ENCODE data around the gene PIGR.

Gene PIGR

DNA sequence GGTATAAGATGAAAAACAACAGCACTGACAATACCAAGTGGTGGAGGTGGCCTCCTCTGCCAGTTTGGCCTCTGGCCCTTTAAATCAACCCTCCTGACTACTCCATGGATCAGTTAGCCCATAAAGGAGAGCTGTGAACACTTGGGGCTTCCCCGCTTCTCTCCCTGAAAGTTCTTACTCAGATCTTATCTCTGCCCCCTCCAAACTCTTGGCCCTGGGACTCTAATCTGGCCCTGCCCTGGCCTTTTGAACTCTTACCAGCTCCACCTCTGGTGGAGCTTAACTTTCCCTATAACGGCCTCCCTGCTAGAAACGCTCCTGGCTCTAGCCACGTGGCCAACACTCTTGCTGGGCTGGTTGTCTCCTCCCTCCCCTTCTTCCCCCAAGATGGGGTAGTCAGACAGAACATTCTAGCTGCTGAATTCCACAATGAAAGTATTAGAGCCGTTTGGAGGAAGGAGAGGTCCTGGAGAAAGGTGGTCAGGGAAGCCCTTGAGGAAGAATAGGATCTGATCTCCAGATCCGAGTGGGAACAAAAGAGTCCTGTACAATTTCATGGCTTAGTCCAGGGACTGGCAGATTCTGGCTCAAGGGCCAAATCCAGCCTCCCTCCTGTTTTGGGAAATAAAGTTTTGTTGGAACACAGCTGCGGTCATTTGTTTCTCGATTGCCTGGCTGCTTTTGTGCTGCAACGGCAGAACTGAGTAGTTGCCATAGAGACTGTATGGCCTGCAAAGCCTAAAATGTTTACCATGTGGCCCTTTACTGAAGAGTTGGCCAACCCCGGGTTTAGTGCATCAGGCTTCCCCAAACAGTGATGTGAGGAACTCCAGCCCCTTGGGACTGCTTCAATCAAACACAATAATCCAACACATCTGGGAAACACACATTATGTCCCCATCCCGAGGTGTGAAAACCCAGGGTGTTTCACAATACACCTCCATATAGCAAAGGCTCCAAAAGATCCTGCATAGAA, 9.5 kb upstream of the PIGR start:
- TF ChIP-seq, protein P1, sequence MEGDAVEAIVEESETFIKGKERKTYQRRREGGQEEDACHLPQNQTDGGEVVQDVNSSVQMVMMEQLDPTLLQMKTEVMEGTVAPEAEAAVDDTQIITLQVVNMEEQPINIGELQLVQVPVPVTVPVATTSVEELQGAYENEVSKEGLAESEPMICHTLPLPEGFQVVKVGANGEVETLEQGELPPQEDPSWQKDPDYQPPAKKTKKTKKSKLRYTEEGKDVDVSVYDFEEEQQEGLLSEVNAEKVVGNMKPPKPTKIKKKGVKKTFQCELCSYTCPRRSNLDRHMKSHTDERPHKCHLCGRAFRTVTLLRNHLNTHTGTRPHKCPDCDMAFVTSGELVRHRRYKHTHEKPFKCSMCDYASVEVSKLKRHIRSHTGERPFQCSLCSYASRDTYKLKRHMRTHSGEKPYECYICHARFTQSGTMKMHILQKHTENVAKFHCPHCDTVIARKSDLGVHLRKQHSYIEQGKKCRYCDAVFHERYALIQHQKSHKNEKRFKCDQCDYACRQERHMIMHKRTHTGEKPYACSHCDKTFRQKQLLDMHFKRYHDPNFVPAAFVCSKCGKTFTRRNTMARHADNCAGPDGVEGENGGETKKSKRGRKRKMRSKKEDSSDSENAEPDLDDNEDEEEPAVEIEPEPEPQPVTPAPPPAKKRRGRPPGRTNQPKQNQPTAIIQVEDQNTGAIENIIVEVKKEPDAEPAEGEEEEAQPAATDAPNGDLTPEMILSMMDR (IDR thresholded peaks at IDR 0.05; ENCODE audit: insufficient read depth, low read length, missing control alignments), result no peak
- CTCF ChIA-PET, result interaction anchor here (0.6 to 1.2 kb wide), 2 partner anchors 9 to 24 kb away, joined by 3 read pairs; no protein-coding TSS in a partner anchor
- POLR2A ChIA-PET, result no interaction called here
- H3K4me3 ChIP-seq (ENCODE audit: low read depth, low read length), result no peak overlapping the region
- DNase-seq (ENCODE audit: low read depth, low spot score), result no peak

DNA sequence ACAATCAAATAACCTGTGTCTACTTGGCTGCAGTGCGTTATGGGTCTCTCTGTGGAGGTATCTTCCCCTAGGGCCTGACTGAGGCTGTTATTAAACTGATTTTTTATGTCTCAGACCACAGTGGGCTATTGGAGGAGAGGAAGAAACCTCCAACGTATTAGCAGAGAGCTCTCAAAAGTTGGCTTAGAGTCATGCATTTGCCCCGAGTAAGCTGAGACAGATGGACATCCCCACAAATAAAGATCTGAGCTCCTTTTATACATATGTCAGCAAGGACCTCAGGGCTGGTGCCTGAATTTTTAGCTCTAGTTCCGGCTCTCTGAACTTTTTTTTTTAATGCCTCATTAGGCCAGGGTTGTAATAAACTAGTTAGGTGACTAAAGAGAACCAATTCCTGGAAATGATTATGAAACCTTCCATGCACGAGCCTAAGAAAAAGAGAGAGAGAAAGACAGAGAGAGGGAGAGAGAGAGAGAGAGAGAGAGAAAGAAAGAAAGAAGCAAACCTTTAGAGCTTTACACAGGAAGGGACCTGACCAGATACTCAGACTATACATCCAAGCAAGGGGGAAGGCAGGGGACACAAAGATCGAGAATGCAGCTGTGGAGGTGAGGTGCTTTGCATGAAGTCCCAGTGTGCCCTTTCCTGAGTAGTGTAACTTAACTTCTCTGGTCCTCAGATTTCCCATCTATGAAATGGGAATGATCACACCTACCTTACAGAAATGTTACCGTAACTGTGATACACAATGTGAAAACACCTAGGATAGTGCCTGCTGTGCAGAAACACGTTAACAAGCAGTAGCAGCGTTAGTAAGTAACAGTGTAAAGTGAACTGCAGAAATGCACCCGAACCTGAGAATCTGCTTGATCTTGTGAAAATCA, 8.4 kb upstream of the PIGR start:
- ChIA-PET POLR2A (no interaction called here), CTCF (interaction anchor here (0.7 to 1.4 kb wide), 2 partner anchors 25 to 322 kb away, joined by 3 to 5 read pairs; no protein-coding TSS in a partner anchor)
- H3K4me3 ChIP-seq (ENCODE audit: low read depth, low read length), result no peak overlapping the region
- no peak for DNase-seq (ENCODE audit: low read depth, low spot score)
- TF ChIP-seq, protein P1 (IDR thresholded peaks at IDR 0.05; ENCODE audit: insufficient read depth, low read length, missing control alignments), result no peak

DNA sequence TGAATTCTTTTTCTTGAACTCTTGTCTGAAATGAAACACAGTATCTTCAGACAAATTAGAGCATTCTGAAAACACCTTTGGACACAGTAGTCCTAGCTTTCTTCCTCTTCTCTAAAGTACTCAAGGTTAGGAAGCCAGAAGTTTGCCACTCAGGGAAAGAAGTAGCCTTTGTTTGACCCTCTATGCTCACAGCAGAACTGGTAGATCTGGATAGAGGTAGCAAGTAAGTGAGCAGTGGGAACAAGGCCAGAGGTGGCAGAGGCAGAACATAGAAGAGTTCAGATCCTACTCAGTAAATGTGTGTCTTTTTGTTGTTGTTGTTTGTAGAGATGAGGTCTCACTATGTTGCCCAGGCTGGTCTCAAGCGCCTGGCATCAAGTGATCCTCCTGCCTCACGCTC, 7.4 kb upstream of the PIGR start:
- TF ChIP-seq, protein P1 (IDR thresholded peaks at IDR 0.05; ENCODE audit: insufficient read depth, low read length, missing control alignments), result no peak
- ChIA-PET POLR2A (no interaction called here), CTCF (interaction anchor here (1.4 kb wide), 1 partner anchor 26 kb away, joined by 5 read pairs; no protein-coding TSS in a partner anchor)
- no peak overlapping the region for H3K4me3 ChIP-seq (ENCODE audit: low read depth, low read length)
- DNase-seq (ENCODE audit: low read depth, low spot score), result no peak

DNA sequence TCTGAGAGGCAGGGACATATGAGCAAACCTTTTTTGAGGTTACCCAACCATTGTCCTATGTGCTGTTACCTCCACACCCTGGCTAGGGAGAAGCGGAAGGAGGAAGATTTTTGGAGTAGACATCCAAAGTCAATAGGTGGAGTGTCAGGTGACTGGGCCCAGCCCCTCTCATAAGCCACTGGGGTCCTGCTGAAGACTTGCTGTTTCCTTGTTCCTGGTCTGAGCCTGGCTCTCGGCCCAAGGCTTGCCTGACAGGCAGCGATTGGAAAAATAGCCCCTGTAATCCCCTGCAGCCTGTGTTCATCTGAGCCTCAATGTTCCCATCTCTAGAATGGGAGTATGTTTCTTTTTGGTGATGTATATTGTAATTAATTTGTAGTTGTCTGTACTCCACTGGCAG, 6.9 kb upstream of the PIGR start:
- ChIA-PET POLR2A (no interaction called here), CTCF (interaction anchor here (1.7 kb wide), 1 partner anchor 29 kb away, joined by 5 read pairs; no protein-coding TSS in a partner anchor)
- no peak overlapping the region for H3K4me3 ChIP-seq (ENCODE audit: low read depth, low read length)
- no peak for DNase-seq (ENCODE audit: low read depth, low spot score)
- TF ChIP-seq, protein P1 (IDR thresholded peaks at IDR 0.05; ENCODE audit: insufficient read depth, low read length, missing control alignments), result no peak

DNA sequence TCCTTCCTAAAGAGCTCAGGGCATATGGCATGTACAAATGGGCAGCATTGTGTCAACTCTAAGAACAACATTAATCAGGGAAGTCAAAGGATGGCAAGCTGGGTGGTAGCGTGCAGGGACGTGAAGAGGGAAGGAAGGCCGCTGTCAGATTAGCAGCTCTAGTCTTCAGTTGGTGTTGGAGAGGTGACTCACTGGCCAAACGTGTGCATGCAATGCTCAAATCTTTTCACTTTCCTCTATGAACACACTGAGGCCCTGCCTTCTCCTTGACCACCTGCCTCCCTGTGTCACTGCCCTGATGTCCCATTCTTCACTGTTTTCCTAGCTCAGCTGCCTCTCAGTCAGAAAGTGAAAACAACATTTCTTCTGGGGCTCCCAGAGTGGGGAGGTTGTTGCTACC, 5.9 kb upstream of the PIGR start:
- ChIA-PET CTCF (interaction anchor here (1.7 kb wide), 1 partner anchor 30 kb away, joined by 5 read pairs; no protein-coding TSS in a partner anchor), POLR2A (no interaction called here)
- no peak for DNase-seq (ENCODE audit: low read depth, low spot score)
- no peak overlapping the region for H3K4me3 ChIP-seq (ENCODE audit: low read depth, low read length)
- TF ChIP-seq, protein P1 (IDR thresholded peaks at IDR 0.05; ENCODE audit: insufficient read depth, low read length, missing control alignments), result no peak

All from AG04449 (cell line).